ENCODE results near the gene OSBPL10.

The OSBPL10 gene

GRCh38 chr3:31973081-31973480 lies 8.0 kb downstream of the OSBPL10 start:
- Histone ChIP-seq H3K27ac (ENCODE audit: low read depth, low read length) (no peak overlapping the region), H3K9me3 (ENCODE audit: control insufficient read depth, insufficient read depth, low read length) (no peaks in the 10 kb centered on the region), H3K27me3 (ENCODE audit: control insufficient read depth, insufficient read depth, low read length) (no peaks in the 10 kb centered on the region), H3K9ac (ENCODE audit: low read depth, low read length) (no peak overlapping the region), H3K4me1 (ENCODE audit: control insufficient read depth, insufficient read depth, low read length) (peaks cover 53% of the 10 kb centered on the region), H3K4me3 (ENCODE audit: low read depth, low read length) (no peak overlapping the region), H3K36me3 (ENCODE audit: control insufficient read depth, insufficient read depth, low read length) (peaks cover 7% of the 10 kb centered on the region)

DNA sequence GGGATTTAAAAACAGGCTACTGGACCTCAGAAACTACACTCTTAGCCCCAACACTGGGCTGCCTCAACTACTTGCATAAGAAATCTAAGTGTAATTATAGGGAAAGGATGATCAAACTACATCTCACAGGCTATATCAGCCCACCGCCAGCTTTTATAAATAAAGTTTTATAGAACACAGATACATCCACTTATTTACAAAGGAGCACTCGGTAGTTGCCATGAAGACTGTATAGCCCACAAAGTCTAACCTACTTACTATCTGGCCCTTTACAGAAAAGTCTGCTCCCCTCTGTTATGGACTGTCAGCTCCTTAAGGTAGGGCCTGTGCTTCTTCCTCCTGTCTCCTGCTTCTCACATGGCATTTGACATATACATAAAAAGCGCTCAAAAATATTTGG lies 9.5 kb downstream of the OSBPL10 start:
- H3K9ac ChIP-seq (ENCODE audit: low read depth, low read length) = no peak overlapping the region
- no peaks in the 10 kb centered on the region for H3K36me3 ChIP-seq (ENCODE audit: control insufficient read depth, insufficient read depth, low read length)
- no peaks in the 10 kb centered on the region for H3K27me3 ChIP-seq (ENCODE audit: control insufficient read depth, insufficient read depth, low read length)
- H3K27ac ChIP-seq (ENCODE audit: low read depth, low read length) = no peak overlapping the region
- peaks cover 62% of the 10 kb centered on the region for H3K4me1 ChIP-seq (ENCODE audit: control insufficient read depth, insufficient read depth, low read length)
- no peaks in the 10 kb centered on the region for H3K9me3 ChIP-seq (ENCODE audit: control insufficient read depth, insufficient read depth, low read length)
- H3K4me3 ChIP-seq (ENCODE audit: low read depth, low read length) = no peak overlapping the region

GRCh38 chr3:31968927-31969418 lies 12.1 kb downstream of the OSBPL10 start:
- Histone ChIP-seq H3K9ac (ENCODE audit: low read depth, low read length) (no peak overlapping the region; the same call in 1 of the 2 replicates), H3K36me3 (ENCODE audit: control insufficient read depth, insufficient read depth, low read length) (no peaks in the 10 kb centered on the region), H3K9me3 (ENCODE audit: control insufficient read depth, insufficient read depth, low read length) (no peaks in the 10 kb centered on the region), H3K4me3 (ENCODE audit: low read depth, low read length) (peak overlapping the region; percentile 16; the same call in 1 of the 2 replicates), H3K27me3 (ENCODE audit: control insufficient read depth, insufficient read depth, low read length) (no peaks in the 10 kb centered on the region), H3K27ac (ENCODE audit: low read depth, low read length) (peak overlapping the region; percentile 71), H3K4me1 (ENCODE audit: control insufficient read depth, insufficient read depth, low read length) (peaks cover 49% of the 10 kb centered on the region)

- Histone ChIP-seq H3K4me1 (ENCODE audit: control insufficient read depth, insufficient read depth, low read length) (peaks cover 48% of the 10 kb centered on the region), H3K4me3 (ENCODE audit: low read depth, low read length) (peak overlapping the region; percentile 28; the same call in 1 of the 2 replicates), H3K27ac (ENCODE audit: low read depth, low read length) (peak overlapping the region; percentile 71), H3K36me3 (ENCODE audit: control insufficient read depth, insufficient read depth, low read length) (no peaks in the 10 kb centered on the region), H3K27me3 (ENCODE audit: control insufficient read depth, insufficient read depth, low read length) (no peaks in the 10 kb centered on the region), H3K9me3 (ENCODE audit: control insufficient read depth, insufficient read depth, low read length) (no peaks in the 10 kb centered on the region), H3K9ac (ENCODE audit: low read depth, low read length) (peak overlapping the region; percentile 4; the same call in 1 of the 2 replicates)
Observed at GRCh38 chr3:31968369-31968926, 12.6 kb downstream of the OSBPL10 start.

DNA sequence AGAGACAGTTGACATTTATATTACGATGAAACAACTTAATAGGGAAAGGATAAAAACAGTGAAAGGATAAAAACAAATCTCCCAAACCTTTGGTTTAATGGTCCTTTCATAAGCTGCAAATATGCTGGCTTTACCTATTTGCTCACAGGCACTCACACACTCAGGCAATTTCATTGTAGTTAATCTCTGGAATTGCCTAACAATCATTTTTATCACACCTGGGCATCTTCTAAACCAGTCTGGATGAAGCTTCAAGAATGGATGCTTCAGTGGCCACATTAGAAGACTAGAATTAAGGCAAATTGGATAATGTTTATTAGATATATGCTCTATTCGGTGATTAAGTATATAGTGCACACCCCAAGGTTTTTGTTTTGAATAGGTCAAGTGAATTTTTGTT lies 13.5 kb downstream of the OSBPL10 start:
- Histone ChIP-seq H3K4me3 (ENCODE audit: low read depth, low read length) (no peak overlapping the region), H3K9me3 (ENCODE audit: control insufficient read depth, insufficient read depth, low read length) (no peaks in the 10 kb centered on the region), H3K27me3 (ENCODE audit: control insufficient read depth, insufficient read depth, low read length) (no peaks in the 10 kb centered on the region), H3K27ac (ENCODE audit: low read depth, low read length) (no peak overlapping the region), H3K4me1 (ENCODE audit: control insufficient read depth, insufficient read depth, low read length) (peaks cover 44% of the 10 kb centered on the region), H3K36me3 (ENCODE audit: control insufficient read depth, insufficient read depth, low read length) (no peaks in the 10 kb centered on the region), H3K9ac (ENCODE audit: low read depth, low read length) (no peak overlapping the region)

GRCh38 chr3:31966978-31967591 lies 14.0 kb downstream of the OSBPL10 start:
- Histone ChIP-seq H3K4me3 (ENCODE audit: low read depth, low read length) (no peak overlapping the region), H3K27ac (ENCODE audit: low read depth, low read length) (no peak overlapping the region), H3K36me3 (ENCODE audit: control insufficient read depth, insufficient read depth, low read length) (no peaks in the 10 kb centered on the region), H3K9ac (ENCODE audit: low read depth, low read length) (no peak overlapping the region), H3K4me1 (ENCODE audit: control insufficient read depth, insufficient read depth, low read length) (peaks cover 46% of the 10 kb centered on the region), H3K27me3 (ENCODE audit: control insufficient read depth, insufficient read depth, low read length) (no peaks in the 10 kb centered on the region), H3K9me3 (ENCODE audit: control insufficient read depth, insufficient read depth, low read length) (no peaks in the 10 kb centered on the region)

- peaks cover 53% of the 10 kb centered on the region for H3K4me1 ChIP-seq (ENCODE audit: control insufficient read depth, insufficient read depth, low read length)
- H3K9me3 ChIP-seq (ENCODE audit: control insufficient read depth, insufficient read depth, low read length) = no peaks in the 10 kb centered on the region
- no peaks in the 10 kb centered on the region for H3K36me3 ChIP-seq (ENCODE audit: control insufficient read depth, insufficient read depth, low read length)
- H3K27ac ChIP-seq (ENCODE audit: low read depth, low read length) = no peak overlapping the region
- H3K9ac ChIP-seq (ENCODE audit: low read depth, low read length) = no peak overlapping the region
- H3K4me3 ChIP-seq (ENCODE audit: low read depth, low read length) = no peak overlapping the region
- no peaks in the 10 kb centered on the region for H3K27me3 ChIP-seq (ENCODE audit: control insufficient read depth, insufficient read depth, low read length)
Observed at GRCh38 chr3:31962801-31963205, 18.3 kb downstream of the OSBPL10 start.

- peak overlapping the region; percentile 54 for H3K4me3 ChIP-seq (ENCODE audit: low read depth, low read length)
- no peaks in the 10 kb centered on the region for H3K27me3 ChIP-seq (ENCODE audit: control insufficient read depth, insufficient read depth, low read length)
- H3K9me3 ChIP-seq (ENCODE audit: control insufficient read depth, insufficient read depth, low read length) = peaks cover 2% of the 10 kb centered on the region; the same call in 1 of the 2 replicates
- H3K4me1 ChIP-seq (ENCODE audit: control insufficient read depth, insufficient read depth, low read length) = peaks cover 49% of the 10 kb centered on the region
- H3K27ac ChIP-seq (ENCODE audit: low read depth, low read length) = peak overlapping the region; percentile 92
- H3K36me3 ChIP-seq (ENCODE audit: control insufficient read depth, insufficient read depth, low read length) = no peaks in the 10 kb centered on the region
- peak overlapping the region; percentile 24 for H3K9ac ChIP-seq (ENCODE audit: low read depth, low read length)
Observed at GRCh38 chr3:31960793-31961431, 20.1 kb downstream of the OSBPL10 start.

DNA sequence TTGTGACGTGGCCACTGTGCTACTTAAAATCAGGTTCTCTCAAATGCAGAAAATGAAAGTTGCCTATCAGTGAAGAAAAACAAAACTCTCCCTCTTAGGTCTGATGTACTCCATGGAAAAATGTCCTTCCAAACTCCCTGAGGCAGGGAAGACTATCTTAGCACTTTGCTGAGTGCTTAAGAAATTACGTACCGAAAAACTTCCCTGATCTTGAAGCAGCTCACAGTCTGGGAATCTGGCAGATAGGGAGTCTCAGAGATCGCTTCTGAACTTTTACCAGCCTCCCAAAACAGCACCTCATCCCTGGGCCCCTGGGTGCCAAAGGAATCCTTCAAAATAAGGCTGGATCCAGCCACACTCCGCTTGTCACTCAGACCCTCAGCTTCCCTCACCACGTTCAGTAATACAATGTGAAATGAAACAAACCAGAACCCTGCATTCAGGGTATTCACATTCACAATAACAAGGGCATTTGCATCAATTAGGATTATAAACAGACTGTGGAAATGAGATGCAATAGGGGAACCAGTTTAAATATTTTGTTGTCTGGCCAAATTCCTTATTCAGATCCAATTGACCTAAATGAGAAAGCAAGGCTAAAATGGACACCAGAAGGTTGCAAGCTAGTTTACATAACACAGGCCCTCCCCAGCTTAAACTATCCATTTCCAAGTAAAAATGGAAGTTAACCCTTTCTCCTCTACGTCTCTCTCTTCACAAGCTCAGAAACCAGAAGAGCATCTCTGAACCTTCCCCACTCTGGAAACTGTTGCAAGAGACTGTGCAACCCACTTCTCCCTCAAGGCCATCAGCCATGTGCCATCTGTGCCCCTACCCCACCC lies 20.9 kb downstream of the OSBPL10 start:
- no peaks in the 10 kb centered on the region for H3K27me3 ChIP-seq (ENCODE audit: control insufficient read depth, insufficient read depth, low read length)
- H3K9ac ChIP-seq (ENCODE audit: low read depth, low read length) = peak overlapping the region; percentile 61
- H3K9me3 ChIP-seq (ENCODE audit: control insufficient read depth, insufficient read depth, low read length) = peaks cover 7% of the 10 kb centered on the region; the same call in 1 of the 2 replicates
- H3K27ac ChIP-seq (ENCODE audit: low read depth, low read length) = peak overlapping the region; percentile 92
- peak overlapping the region; percentile 54 for H3K4me3 ChIP-seq (ENCODE audit: low read depth, low read length)
- H3K36me3 ChIP-seq (ENCODE audit: control insufficient read depth, insufficient read depth, low read length) = no peaks in the 10 kb centered on the region
- peaks cover 49% of the 10 kb centered on the region for H3K4me1 ChIP-seq (ENCODE audit: control insufficient read depth, insufficient read depth, low read length)

GRCh38 chr3:31959251-31959650 lies 21.8 kb downstream of the OSBPL10 start:
- Histone ChIP-seq H3K4me3 (ENCODE audit: low read depth, low read length) (peak overlapping the region; percentile 54), H3K9me3 (ENCODE audit: control insufficient read depth, insufficient read depth, low read length) (peaks cover 7% of the 10 kb centered on the region; the same call in 1 of the 2 replicates), H3K36me3 (ENCODE audit: control insufficient read depth, insufficient read depth, low read length) (no peaks in the 10 kb centered on the region), H3K9ac (ENCODE audit: low read depth, low read length) (peak overlapping the region; percentile 61; the same call in 1 of the 2 replicates), H3K27ac (ENCODE audit: low read depth, low read length) (peak overlapping the region; percentile 92), H3K27me3 (ENCODE audit: control insufficient read depth, insufficient read depth, low read length) (no peaks in the 10 kb centered on the region), H3K4me1 (ENCODE audit: control insufficient read depth, insufficient read depth, low read length) (peaks cover 49% of the 10 kb centered on the region)

All from HUES48 (cell line).